Endothelial cell of umbilical vein (primary cell): ENCODE data around the gene DEFB115. TPM values are rescaled to one million over a fixed set of nuclear protein-coding genes. Genes with fewer than 3 reads are reported as not detected.

Source experiments
- Bru-seq: library from RNA; stranded (reverse); fragments of 400-500 nt; gene quantifications from one replicate; lab custom pipeline; 2021; lab: Mats Ljungman, UMichigan
- BruChase-seq, 2 experiments: library from RNA; stranded (reverse); fragments of 400-500 nt; gene quantifications; one replicate each; lab custom pipeline; 2021; lab: Mats Ljungman, UMichigan
- BruUV-seq: library from RNA; stranded (reverse); fragments of 400-500 nt; replicated peaks from 2 replicates; lab custom pipeline; 2021; lab: Mats Ljungman, UMichigan
- CTCF ChIA-PET: fragments of 300-600, 350-600 bp; sonication (Branson Sonifier 250); formaldehyde crosslinking; loops from one replicate; lab custom pipeline; 2021; ENCODE audit warnings: antibody characterized with exemption, inconsistent platforms; lab: Charles Lee
- POLR2A ChIA-PET: fragments of 300-600, 350-600 bp; sonication (Branson Sonifier 250); formaldehyde crosslinking; loops from one replicate; lab custom pipeline; 2021; ENCODE audit warnings: antibody characterized with exemption, inconsistent platforms; lab: Charles Lee
- DNase-seq: peaks from one replicate; pipeline ENCODE4 v3.0.0-alpha.2; 2011; ENCODE audit warnings: low read depth, low spot score
- FAIRE-seq: peaks from 2 replicates; lab custom pipeline; 2011; peaks lifted over from hg19 to GRCh38; lab: Jason Lieb, UNC
- H2AFZ ChIP-seq: 2 replicates; pipeline ENCODE4 v1.6.0; 2012; ENCODE audit warnings: low read depth, low read length, control low read depth, inconsistent platforms
- H3K27ac ChIP-seq: 2 replicates; pipeline ENCODE4 v1.5.1; 2011; ENCODE audit warnings: low read depth, mild to moderate bottlenecking, control low read depth, low read length, moderate library complexity; ENCODE audit not compliant: insufficient read depth
- H3K27me3 ChIP-seq, 2 experiments: 2 replicates each; pipeline versions ENCODE4 v1.6.0 to v1.6.1; 2011; ENCODE audit warnings: low read length in 2 of 2, mixed read lengths in 1 of 2; ENCODE audit not compliant: control insufficient read depth in 2 of 2, insufficient read depth in 2 of 2
- H3K36me3 ChIP-seq, 2 experiments: 2 replicates in 1 of 2; 3 replicates in 1 of 2; pipeline ENCODE4 v1.5.1; 2011; ENCODE audit warnings: low read length in 2 of 2, mild to moderate bottlenecking in 1 of 2, moderate library complexity in 1 of 2; ENCODE audit not compliant: control insufficient read depth in 2 of 2, insufficient read depth in 2 of 2; ENCODE audit errors: extremely low read depth in 1 of 2
- H3K4me1 ChIP-seq: 3 replicates; pipeline ENCODE4 v1.5.1; 2011; ENCODE audit warnings: mild to moderate bottlenecking, low read length; ENCODE audit not compliant: control insufficient read depth, insufficient read depth; ENCODE audit errors: extremely low read depth
- H3K4me2 ChIP-seq: 2 replicates; pipeline ENCODE4 v1.6.1; 2011; ENCODE audit warnings: low read length, control low read depth, mixed read lengths; ENCODE audit not compliant: insufficient read depth
- H3K4me3 ChIP-seq, 3 experiments: fragments of 200-600 bp in 1 of 3; sonication (generic), shearing (Covaris generic) in 1 of 3; replicated peaks in 1 of 3; 2 replicates each; pipeline ENCODE4 v1.5.1; 2011 to 2016; ENCODE audit warnings: control low read depth in 3 of 3, low read length in 3 of 3, mild to moderate bottlenecking in 2 of 3, inconsistent platforms in 1 of 3, low read depth in 1 of 3, moderate library complexity in 1 of 3; ENCODE audit not compliant: insufficient read depth in 1 of 3
- H3K79me2 ChIP-seq: 2 replicates; pipeline ENCODE4 v1.6.0; 2012; ENCODE audit warnings: low read length, inconsistent platforms; ENCODE audit not compliant: control insufficient read depth, insufficient read depth
- H3K9ac ChIP-seq: replicated peaks from 2 replicates; pipeline ENCODE3; 2011; ENCODE audit warnings: low read length, control low read depth; ENCODE audit not compliant: insufficient read depth; ENCODE audit errors: extremely low read depth
- H3K9me1 ChIP-seq: replicated peaks from 3 replicates; pipeline ENCODE4 v1.6.0; 2011; ENCODE audit warnings: mild to moderate bottlenecking, low read length; ENCODE audit not compliant: control insufficient read depth, insufficient read depth; ENCODE audit errors: extremely low read depth
- H3K9me3 ChIP-seq: replicated peaks from 2 replicates; pipeline ENCODE4 v1.5.1; 2012; ENCODE audit warnings: low read length, inconsistent platforms; ENCODE audit not compliant: control insufficient read depth, insufficient read depth
- H4K20me1 ChIP-seq: replicated peaks from 2 replicates; pipeline ENCODE3; 2011; ENCODE audit warnings: mild to moderate bottlenecking, low read length; ENCODE audit not compliant: control insufficient read depth, insufficient read depth; ENCODE audit errors: extremely low read depth
- EZH2 ChIP-seq: IDR thresholded peaks from 2 replicates; pipeline ENCODE4 v1.6.1; 2012; ENCODE audit warnings: borderline replicate concordance, low read depth, mild to moderate bottlenecking, moderate library complexity, low read length, inconsistent platforms; ENCODE audit not compliant: severe bottlenecking
- FOS ChIP-seq: IDR thresholded peaks from 2 replicates; pipeline ENCODE4 v1.6.1; 2011; ENCODE audit warnings: mild to moderate bottlenecking, low read length, moderate library complexity, borderline replicate concordance; ENCODE audit not compliant: insufficient read depth
- GATA2 ChIP-seq: IDR thresholded peaks from 2 replicates; pipeline ENCODE4 v1.7.0; 2011; ENCODE audit warnings: low read depth, mild to moderate bottlenecking, moderate library complexity, mixed read lengths, low read length; ENCODE audit not compliant: insufficient read length, insufficient read depth
- JUN ChIP-seq: IDR thresholded peaks from 2 replicates; pipeline ENCODE4 v1.6.1; 2011; ENCODE audit warnings: borderline replicate concordance, low read depth; ENCODE audit not compliant: insufficient read length, insufficient read depth
- MYC ChIP-seq: IDR thresholded peaks from one replicate; pipeline ENCODE4 v1.6.1; 2011; ENCODE audit warnings: mild to moderate bottlenecking, low read depth, low read length
- POLR2A ChIP-seq: IDR thresholded peaks from 2 replicates; pipeline ENCODE4 v1.6.1; 2012; ENCODE audit warnings: low read depth, mild to moderate bottlenecking, control low read depth, low read length
- POLR2AphosphoS5 ChIP-seq: IDR thresholded peaks from 2 replicates; pipeline ENCODE4 v1.6.1; 2012; ENCODE audit warnings: low read depth, mild to moderate bottlenecking, control low read depth, low read length, moderate library complexity; ENCODE audit not compliant: insufficient read depth
- dilution Hi-C: fragments of 300-500 bp; cut with MboI; formaldehyde crosslinking; loops from one replicate; pipeline ENCODE4 v1.15.0; 2019; ENCODE audit warnings: low sequenced_read_pairs; ENCODE audit not compliant: extremely low pct_ligation_motif_present
- intact Hi-C: fragments of 100-400 bp; cut with micrococcal nuclease; formaldehyde crosslinking; loops from one replicate; pipeline ENCODE4 v1.10.0; 2022
- long read RNA-seq: library from polyadenylated mRNA; stranded (forward); transcript quantifications from one replicate; pipeline ENCODE4 v2.0.0, GENCODE V29; 2021
- polyA minus RNA-seq, 3 experiments: library from RNA; depleted of rRNA, polyadenylated mRNA; stranded (reverse); fragments of >200 nt; gene quantifications; 1 replicate in 1 of 3; 2 replicates in 2 of 3; pipeline ENCODE4 v1.2.3, GENCODE V29; 2011
- polyA plus RNA-seq, 4 experiments: library from polyadenylated mRNA; depleted of rRNA in 3 of 4; stranded (reverse) in 3 of 4; unstranded in 1 of 4; fragments of >200 nt; gene quantifications; 2 replicates each; pipeline versions ENCODE4 v1.2.1 to v1.2.3, GENCODE V29; 2011 to 2012; ENCODE audit warnings: missing spikeins in 1 of 4
- total RNA-seq: library from RNA; stranded (reverse); gene quantifications from 2 replicates; pipeline ENCODE4 v1.2.3, GENCODE V29; 2021
- TF ChIP-seq, protein P1 (sequence below): IDR thresholded peaks from 2 replicates; pipeline ENCODE4 v1.6.1; 2011; ENCODE audit not compliant: insufficient read depth, insufficient read length
- TF ChIP-seq, protein P2 (sequence below), 2 donors: IDR thresholded peaks; 1 replicate in 1 of 2; 2 replicates in 1 of 2; pipeline ENCODE4 v1.5.1; 2011; ENCODE audit warnings: low read length in 2 of 2, mild to moderate bottlenecking in 2 of 2, moderate library complexity in 2 of 2, control low read depth in 1 of 2, inconsistent platforms in 1 of 2, low read depth in 1 of 2; ENCODE audit not compliant: insufficient read depth in 1 of 2; ENCODE audit errors: extremely low read depth in 1 of 2

Gene DEFB115
- total RNA-seq (not detected in 2 replicates), polyA plus RNA-seq (not detected in 2 replicates), polyA minus RNA-seq (not detected in 2 replicates), Bru-seq, nascent RNA (not detected), BruChase-seq, experiment 1, labeled RNA remaining after a 6-hour chase (not detected), BruChase-seq, experiment 2, labeled RNA remaining after a 2-hour chase (not detected)
- not detected in 2 replicates for polyA plus RNA-seq (2011; cell fraction: cytosol; rRNA removed)
- not detected in 2 replicates for polyA plus RNA-seq (2011; cell fraction: nucleus; rRNA removed)
- polyA plus RNA-seq (2012), result not detected in 2 replicates
- not detected for polyA minus RNA-seq (2011; cell fraction: cytosol; rRNA and poly(A)+ RNA removed)
- not detected in 2 replicates for polyA minus RNA-seq (2011; cell fraction: nucleus; rRNA and poly(A)+ RNA removed)
- long read RNA-seq, result 0 reads

DNA sequence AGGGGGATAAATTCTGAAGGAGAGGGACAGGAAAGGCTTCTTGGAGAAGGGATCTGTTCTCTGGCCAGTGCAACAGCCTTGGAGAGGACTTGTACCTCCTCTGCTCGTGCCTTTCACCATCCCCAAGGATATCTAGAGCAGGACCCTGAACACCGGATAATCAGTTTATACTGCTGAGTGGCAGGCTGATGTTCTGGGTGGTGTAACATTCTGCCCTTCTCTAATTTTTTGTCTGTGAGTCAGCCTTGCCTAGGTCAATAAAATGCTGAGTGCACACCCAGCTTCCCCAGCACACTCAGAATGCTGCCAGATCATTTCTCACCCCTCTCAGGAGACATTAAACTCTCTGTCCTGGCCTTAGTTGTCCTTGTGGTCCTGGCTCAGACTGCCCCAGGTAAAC, at the start of gene DEFB115:
TSS of gene DEFB115 (plus strand) at position 301 of the 400 bp plus-strand sequence. CDS start at position 301, 0 bp downstream.
- intact Hi-C loops, result no loop called here
- Histone ChIP-seq H3K4me2 (no peak within 1 kb of the TSS), H3K27me3 (no peaks in the 10 kb centered on the region), H3K4me3 (no peak within 1 kb of the TSS), H3K9me3 (peaks cover 2% of the 10 kb centered on the region), H2AFZ (no peak within 1 kb of the TSS), H3K9me1 (no peaks in the 10 kb centered on the region), H3K4me1 (no peaks in the 10 kb centered on the region), H4K20me1 (no peaks in the 10 kb centered on the region), H3K9ac (no peak within 1 kb of the TSS), H3K79me2 (no peaks in the 10 kb centered on the region), H3K36me3 (no peaks in the 10 kb centered on the region), H3K27ac (no peak within 1 kb of the TSS)
- FAIRE-seq (no peak), DNase-seq (no peak)
- CTCF ChIA-PET, result no interaction called here
- POLR2A ChIA-PET, result no interaction called here
- dilution Hi-C loops, result no loop called here
- no TSS peak for BruUV-seq
- TF ChIP-seq, protein P1, sequence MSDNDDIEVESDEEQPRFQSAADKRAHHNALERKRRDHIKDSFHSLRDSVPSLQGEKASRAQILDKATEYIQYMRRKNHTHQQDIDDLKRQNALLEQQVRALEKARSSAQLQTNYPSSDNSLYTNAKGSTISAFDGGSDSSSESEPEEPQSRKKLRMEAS, result no peak
- TF ChIP-seq MYC, result no peak

DNA sequence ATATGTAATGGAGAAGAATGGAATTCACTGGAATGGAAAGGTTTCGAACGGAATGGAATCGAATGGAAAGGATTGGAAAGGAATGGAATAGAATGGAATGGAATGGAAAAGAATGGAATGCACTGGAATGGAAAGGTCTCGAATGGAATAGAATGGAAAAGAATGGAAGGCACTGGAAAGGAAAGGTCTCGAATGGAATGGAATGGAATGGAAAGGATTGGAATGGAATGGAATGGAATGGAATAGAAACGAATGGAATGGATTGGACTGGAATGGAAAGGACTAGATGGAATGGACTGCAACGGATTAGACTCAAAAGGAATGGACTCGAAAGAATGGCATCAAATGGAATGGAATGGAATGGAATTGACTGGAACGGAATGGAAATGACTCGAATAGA, 20.5 kb upstream of the DEFB115 start:
- Histone ChIP-seq H3K4me3 (no peak overlapping the region), H4K20me1 (no peaks in the 10 kb centered on the region), H2AFZ (no peak overlapping the region), H3K27ac (no peak overlapping the region), H3K9me1 (no peaks in the 10 kb centered on the region), H3K4me1 (no peaks in the 10 kb centered on the region), H3K4me2 (no peak overlapping the region), H3K9me3 (peaks cover 35% of the 10 kb centered on the region), H3K36me3 (no peaks in the 10 kb centered on the region), H3K79me2 (no peaks in the 10 kb centered on the region), H3K9ac (no peak overlapping the region), H3K27me3 (no peaks in the 10 kb centered on the region)
- no TSS peak for BruUV-seq
- POLR2A ChIA-PET, result no interaction called here
- intact Hi-C loops (no loop called here), dilution Hi-C loops (no loop called here)
- CTCF ChIA-PET, result no interaction called here
- no peak for FAIRE-seq
- no peak for DNase-seq
- TF ChIP-seq POLR2AphosphoS5, result no peak
- no peak for TF ChIP-seq FOS
- TF ChIP-seq EZH2, result no peak
- TF ChIP-seq POLR2A, result no peak
- no peak for TF ChIP-seq MYC
- TF ChIP-seq GATA2, result no peak
- TF ChIP-seq JUN, result no peak
- TF ChIP-seq, protein P2, sequence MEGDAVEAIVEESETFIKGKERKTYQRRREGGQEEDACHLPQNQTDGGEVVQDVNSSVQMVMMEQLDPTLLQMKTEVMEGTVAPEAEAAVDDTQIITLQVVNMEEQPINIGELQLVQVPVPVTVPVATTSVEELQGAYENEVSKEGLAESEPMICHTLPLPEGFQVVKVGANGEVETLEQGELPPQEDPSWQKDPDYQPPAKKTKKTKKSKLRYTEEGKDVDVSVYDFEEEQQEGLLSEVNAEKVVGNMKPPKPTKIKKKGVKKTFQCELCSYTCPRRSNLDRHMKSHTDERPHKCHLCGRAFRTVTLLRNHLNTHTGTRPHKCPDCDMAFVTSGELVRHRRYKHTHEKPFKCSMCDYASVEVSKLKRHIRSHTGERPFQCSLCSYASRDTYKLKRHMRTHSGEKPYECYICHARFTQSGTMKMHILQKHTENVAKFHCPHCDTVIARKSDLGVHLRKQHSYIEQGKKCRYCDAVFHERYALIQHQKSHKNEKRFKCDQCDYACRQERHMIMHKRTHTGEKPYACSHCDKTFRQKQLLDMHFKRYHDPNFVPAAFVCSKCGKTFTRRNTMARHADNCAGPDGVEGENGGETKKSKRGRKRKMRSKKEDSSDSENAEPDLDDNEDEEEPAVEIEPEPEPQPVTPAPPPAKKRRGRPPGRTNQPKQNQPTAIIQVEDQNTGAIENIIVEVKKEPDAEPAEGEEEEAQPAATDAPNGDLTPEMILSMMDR (IDR thresholded peaks at IDR 0.05; ENCODE audit: extremely low read depth in 1 of 2, insufficient read depth in 1 of 2, low read depth in 1 of 2, low read length in 2 of 2), result no peak
- TF ChIP-seq, protein P1, result no peak
